ENCODE measurements around the gene ASGR1.

The ASGR1 gene

GRCh38 chr17:7177954-7178477 lies 1.2 kb downstream of the ASGR1 start (continued):
- TF ChIP-seq, protein P1, sequence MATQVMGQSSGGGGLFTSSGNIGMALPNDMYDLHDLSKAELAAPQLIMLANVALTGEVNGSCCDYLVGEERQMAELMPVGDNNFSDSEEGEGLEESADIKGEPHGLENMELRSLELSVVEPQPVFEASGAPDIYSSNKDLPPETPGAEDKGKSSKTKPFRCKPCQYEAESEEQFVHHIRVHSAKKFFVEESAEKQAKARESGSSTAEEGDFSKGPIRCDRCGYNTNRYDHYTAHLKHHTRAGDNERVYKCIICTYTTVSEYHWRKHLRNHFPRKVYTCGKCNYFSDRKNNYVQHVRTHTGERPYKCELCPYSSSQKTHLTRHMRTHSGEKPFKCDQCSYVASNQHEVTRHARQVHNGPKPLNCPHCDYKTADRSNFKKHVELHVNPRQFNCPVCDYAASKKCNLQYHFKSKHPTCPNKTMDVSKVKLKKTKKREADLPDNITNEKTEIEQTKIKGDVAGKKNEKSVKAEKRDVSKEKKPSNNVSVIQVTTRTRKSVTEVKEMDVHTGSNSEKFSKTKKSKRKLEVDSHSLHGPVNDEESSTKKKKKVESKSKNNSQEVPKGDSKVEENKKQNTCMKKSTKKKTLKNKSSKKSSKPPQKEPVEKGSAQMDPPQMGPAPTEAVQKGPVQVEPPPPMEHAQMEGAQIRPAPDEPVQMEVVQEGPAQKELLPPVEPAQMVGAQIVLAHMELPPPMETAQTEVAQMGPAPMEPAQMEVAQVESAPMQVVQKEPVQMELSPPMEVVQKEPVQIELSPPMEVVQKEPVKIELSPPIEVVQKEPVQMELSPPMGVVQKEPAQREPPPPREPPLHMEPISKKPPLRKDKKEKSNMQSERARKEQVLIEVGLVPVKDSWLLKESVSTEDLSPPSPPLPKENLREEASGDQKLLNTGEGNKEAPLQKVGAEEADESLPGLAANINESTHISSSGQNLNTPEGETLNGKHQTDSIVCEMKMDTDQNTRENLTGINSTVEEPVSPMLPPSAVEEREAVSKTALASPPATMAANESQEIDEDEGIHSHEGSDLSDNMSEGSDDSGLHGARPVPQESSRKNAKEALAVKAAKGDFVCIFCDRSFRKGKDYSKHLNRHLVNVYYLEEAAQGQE (tag by site-specific recombination; IDR thresholded peaks at IDR 0.05) = no peak
- TF ChIP-seq ZIC2 (tag by site-specific recombination; IDR thresholded peaks at IDR 0.05) (peak; percentile 62; the same call in 1 of the 2 replicates), IKZF3 (tag by site-specific recombination; IDR thresholded peaks at IDR 0.05) (peak; percentile 85), GLIS2 (tag by site-specific recombination; IDR thresholded peaks at IDR 0.05) (peak; percentile 82), ZNF596 (tag by site-specific recombination; IDR thresholded peaks at IDR 0.05) (no peak), SP2 (tag by site-specific recombination; IDR thresholded peaks at IDR 0.05) (peak; percentile 62), HIC1 (tag by site-specific recombination; IDR thresholded peaks at IDR 0.05) (peak; percentile 82), ZNF692 (tag by site-specific recombination; IDR thresholded peaks at IDR 0.05) (peak; percentile 82), ZNF426 (tag by site-specific recombination; IDR thresholded peaks at IDR 0.05) (no peak), KLF16 (tag by site-specific recombination; IDR thresholded peaks at IDR 0.05) (peak; percentile 54), ZNF629 (tag by site-specific recombination; IDR thresholded peaks at IDR 0.05) (peak; percentile 98), ZFP69B (tag by site-specific recombination; IDR thresholded peaks at IDR 0.05) (peak; percentile 76), EGR2 (tag by site-specific recombination; IDR thresholded peaks at IDR 0.05; ENCODE audit: low read depth) (peak; percentile 82), KLF9 (tag by site-specific recombination; IDR thresholded peaks at IDR 0.05; ENCODE audit: low read depth) (peak; percentile 94), ZNF350 (tag by site-specific recombination; IDR thresholded peaks at IDR 0.05) (no peak), ZNF792 (tag by site-specific recombination; IDR thresholded peaks at IDR 0.05) (no peak), ZNF202 (tag by site-specific recombination; IDR thresholded peaks at IDR 0.05; ENCODE audit: borderline replicate concordance) (no peak), GLIS1 (tag by site-specific recombination; IDR thresholded peaks at IDR 0.05) (peak; percentile 63), KLF8 (tag by site-specific recombination; IDR thresholded peaks at IDR 0.05) (peak; percentile 30; the same call in 1 of the 2 replicates), TCF7L2 (IDR thresholded peaks at IDR 0.05; ENCODE audit: borderline replicate concordance, low read depth, low read length) (no peak), ZSCAN23 (tag by site-specific recombination; IDR thresholded peaks at IDR 0.05) (0 out of 2 replicates have a peak, but pooled peaks have one; percentile 10), KLF1 (tag by site-specific recombination; IDR thresholded peaks at IDR 0.05) (0 out of 2 replicates have a peak, but pooled peaks have one; percentile 9), ZNF366 (tag by site-specific recombination; conservative IDR thresholded peaks at IDR 0.05) (no peak), ZNF398 (tag by site-specific recombination; IDR thresholded peaks at IDR 0.05) (peak; percentile 82), ZNF645 (tag by site-specific recombination; IDR thresholded peaks at IDR 0.05) (0 out of 2 replicates have a peak, but pooled peaks have one; percentile 51), ZBTB20 (tag by site-specific recombination; IDR thresholded peaks at IDR 0.05) (peak; percentile 64; the same call in 1 of the 2 replicates), ZFHX2 (tag by site-specific recombination; conservative IDR thresholded peaks at IDR 0.05) (peak; percentile 92)
- TF ChIP-seq, protein P2, sequence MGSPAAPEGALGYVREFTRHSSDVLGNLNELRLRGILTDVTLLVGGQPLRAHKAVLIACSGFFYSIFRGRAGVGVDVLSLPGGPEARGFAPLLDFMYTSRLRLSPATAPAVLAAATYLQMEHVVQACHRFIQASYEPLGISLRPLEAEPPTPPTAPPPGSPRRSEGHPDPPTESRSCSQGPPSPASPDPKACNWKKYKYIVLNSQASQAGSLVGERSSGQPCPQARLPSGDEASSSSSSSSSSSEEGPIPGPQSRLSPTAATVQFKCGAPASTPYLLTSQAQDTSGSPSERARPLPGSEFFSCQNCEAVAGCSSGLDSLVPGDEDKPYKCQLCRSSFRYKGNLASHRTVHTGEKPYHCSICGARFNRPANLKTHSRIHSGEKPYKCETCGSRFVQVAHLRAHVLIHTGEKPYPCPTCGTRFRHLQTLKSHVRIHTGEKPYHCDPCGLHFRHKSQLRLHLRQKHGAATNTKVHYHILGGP (tag by site-specific recombination; IDR thresholded peaks at IDR 0.05) = no peak

Data from HEK293 (cell line).